ENCODE results near the gene PKMYT1. TPM values are rescaled to one million over a fixed set of nuclear protein-coding genes. Genes with fewer than 3 reads are reported as not detected.

The PKMYT1 gene
- 1 to 10 TPM in 1 of 2 donors, under 1 TPM in 1; 0.97 to 2.9 TPM for total RNA-seq
- long read RNA-seq, result 0 reads

GRCh38 chr16:2980227-2981176 lies at the start of gene PKMYT1:
Gene PKMYT1, minus strand, starts transcription at chr16:2980446. Its CDS starts 789 bp downstream, at chr16:2979657.
- intact Hi-C loops (cut with DNase I), result no loop called here
- peak; percentile 94 for DNase-seq
- peak; percentile 95 to 98 for ATAC-seq

DNA sequence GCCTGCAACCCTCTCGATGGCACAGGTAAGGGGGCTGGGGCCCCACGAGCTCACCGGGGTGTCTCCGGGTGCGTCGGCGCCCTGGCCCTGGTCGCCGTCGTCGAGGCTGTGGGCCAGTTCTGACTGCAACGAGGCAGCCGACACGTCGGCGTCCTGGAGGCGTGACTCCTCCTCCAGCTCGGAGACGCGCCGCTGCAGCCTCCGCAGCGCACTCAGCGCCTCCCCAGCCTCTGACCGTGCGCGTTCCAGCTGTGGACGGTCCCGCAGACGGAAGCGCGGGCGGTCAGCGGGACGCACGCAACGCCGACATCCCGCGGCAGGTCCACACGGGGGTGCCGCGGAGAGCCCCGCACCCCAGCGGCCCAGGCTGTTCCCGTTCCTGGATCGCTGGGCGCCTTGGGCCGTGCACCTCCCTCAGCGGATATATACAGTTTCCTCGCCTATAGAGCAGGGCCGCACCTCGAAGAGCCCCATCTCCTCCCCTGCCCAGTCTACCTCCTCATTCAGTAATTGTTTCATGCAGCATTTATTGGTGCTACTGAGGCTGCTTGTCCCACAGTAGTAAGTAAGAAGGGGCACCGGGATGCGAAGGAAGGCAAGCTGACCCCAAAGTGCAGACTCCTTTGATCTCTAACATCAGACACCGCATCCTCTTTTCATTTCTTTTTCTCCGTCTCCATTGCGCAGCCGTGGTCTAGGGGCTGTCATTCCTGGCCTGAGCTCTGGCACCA lies 49.4 kb upstream of the PKMYT1 start:
- no peak for DNase-seq
- peak in 1 of 2 donors; percentile 28 for ATAC-seq
- intact Hi-C loops (cut with DNase I), result loop anchor here in 1 of 2 donors (5.0 kb wide), 1 partner anchor 103 kb away; no protein-coding TSS in a partner anchor

DNA sequence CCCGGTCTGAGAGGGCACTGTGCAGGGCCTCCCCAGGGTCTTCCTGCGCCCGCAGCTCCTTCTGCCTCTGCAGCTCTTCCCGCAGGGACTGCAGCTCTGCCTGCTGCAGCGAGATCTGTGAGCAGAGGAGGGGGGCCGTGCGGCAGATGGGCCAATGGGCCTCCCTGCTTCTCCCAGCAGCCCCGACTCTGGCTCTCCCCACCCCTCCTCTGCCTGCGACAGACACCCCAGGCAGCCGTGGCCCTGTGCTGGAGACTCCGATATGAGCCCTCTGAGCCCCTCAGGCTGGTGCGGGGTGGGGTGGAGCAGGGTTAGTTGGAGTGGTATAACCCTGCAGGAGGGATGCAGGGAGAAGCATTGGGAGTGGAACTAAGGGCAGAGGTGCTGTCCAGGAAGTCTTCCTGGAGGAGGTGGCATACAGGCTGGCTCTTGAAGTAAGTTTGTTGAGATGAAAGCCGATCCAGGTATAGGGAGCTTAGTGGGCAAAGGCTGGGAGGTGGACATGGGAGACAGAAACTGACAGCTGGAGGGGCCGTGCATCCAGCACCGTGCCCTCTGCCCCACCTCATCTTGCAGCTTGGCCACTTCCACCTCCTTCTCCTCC lies 48.6 kb upstream of the PKMYT1 start:
- DNase-seq (no peak), ATAC-seq (no peak)
- intact Hi-C loops (cut with DNase I), result loop anchor here in 1 of 2 donors (5.0 kb wide), 1 partner anchor 103 kb away; no protein-coding TSS in a partner anchor

DNA sequence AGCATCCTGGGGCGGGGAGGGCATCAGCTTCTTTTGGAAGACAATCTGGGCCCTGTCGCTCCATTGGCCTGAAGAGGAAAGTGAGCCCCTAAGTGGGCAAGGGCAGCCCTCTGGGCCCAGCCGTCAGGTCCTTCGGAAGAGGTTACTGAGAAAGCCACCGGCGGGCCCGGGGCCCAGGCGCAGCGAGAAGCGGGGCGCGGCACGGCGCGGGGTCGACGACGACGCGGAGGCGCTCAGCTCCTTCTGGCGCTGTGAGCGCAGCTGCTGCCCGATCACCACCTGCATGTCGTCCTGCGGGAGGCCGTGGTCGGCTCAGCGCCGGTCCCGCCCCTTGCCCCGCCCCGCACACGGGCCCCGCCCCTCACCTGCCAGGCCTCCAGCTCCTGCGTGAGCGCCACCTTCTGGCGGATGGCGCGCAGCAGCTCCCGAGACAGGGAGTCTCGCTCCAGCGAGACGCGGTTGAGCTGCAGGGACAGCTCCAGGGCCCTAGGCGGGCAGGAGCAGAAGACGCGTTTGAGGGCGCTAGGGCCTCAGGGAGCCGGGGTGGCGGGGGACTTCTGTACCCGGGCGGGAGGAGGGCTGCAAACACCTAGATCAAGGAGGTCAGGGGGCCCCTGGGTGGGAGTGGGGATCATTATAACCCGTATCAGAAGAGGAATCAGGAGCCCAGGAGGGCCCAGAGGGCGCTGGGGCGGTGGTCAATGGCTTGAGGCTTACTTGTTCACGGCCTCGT lies 47.9 kb upstream of the PKMYT1 start:
- peak; percentile 80 for DNase-seq
- peak; percentile 26 to 27 for ATAC-seq
- intact Hi-C loops (cut with DNase I), result loop anchor here in 1 of 2 donors (5.0 kb wide), 1 partner anchor 104 kb away; no protein-coding TSS in a partner anchor

- intact Hi-C loops (cut with DNase I), result loop anchor here in 1 of 2 donors (5.0 kb wide), 1 partner anchor 105 kb away; no protein-coding TSS in a partner anchor
- ATAC-seq, result no peak
- DNase-seq, result no peak
Observed at GRCh38 chr16:3027489-3027795, 47.2 kb upstream of the PKMYT1 start.

DNA sequence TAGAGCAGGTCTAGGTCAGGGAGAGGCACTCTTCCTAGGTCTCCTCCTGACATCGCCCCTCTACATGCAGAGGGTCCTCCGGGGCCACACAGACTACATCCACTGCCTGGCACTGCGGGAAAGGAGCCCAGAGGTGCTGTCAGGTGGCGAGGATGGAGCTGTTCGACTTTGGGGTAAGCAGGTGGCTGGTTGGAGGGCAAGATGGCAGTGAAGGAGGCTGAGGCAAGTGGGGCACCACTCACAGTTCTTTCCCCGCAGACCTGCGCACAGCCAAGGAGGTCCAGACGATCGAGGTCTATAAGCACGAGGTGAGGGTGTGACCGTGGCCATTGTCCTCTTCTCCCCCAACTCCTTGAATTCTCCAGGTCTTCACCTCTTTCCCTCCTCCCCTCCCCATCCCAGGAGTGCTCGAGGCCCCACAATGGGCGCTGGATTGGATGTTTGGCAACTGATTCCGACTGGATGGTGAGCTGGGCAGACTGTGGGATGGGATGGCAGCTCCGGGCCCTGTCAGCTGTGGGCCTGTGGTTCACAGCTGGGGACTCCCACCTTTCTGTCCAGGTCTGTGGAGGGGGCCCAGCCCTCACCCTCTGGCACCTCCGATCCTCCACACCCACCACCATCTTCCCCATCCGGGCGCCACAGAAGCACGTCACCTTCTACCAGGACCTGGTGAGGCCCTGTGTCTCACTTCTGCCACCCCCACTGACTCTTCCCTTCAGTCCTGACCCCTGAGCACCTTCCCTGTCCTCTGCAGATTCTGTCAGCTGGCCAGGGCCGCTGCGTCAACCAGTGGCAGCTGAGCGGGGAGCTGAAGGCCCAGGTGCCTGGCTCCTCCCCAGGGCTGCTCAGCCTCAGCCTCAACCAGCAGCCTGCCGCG lies 46.6 kb upstream of the PKMYT1 start:
- DNase-seq (no peak), ATAC-seq (no peak)
- intact Hi-C loops (cut with DNase I), result loop anchor here in 1 of 2 donors (5.0 kb wide), 1 partner anchor 105 kb away; no protein-coding TSS in a partner anchor

- ATAC-seq (no peak), DNase-seq (no peak)
- intact Hi-C loops (cut with DNase I), result loop anchor here in 1 of 2 donors (5.0 kb wide), 1 partner anchor 106 kb away; no protein-coding TSS in a partner anchor
Observed at GRCh38 chr16:3026003-3026378, 45.7 kb upstream of the PKMYT1 start.

GRCh38 chr16:3025032-3026002 lies 45.1 kb upstream of the PKMYT1 start:
- DNase-seq (no peak), ATAC-seq (no peak)
- intact Hi-C loops (cut with DNase I), result loop anchor here in 1 of 2 donors (5.0 kb wide), 1 partner anchor 107 kb away; no protein-coding TSS in a partner anchor

GRCh38 chr16:3023669-3024478 lies 43.6 kb upstream of the PKMYT1 start, which contains the start of the genes HCFC1R1 and THOC6:
Gene HCFC1R1, minus strand, starts transcription at chr16:3023942. Its CDS starts 1 bp downstream, at chr16:3023941.
Gene THOC6, plus strand, starts transcription at chr16:3024035. Its CDS starts 292 bp downstream, at chr16:3024327.
- intact Hi-C loops (cut with DNase I), result no loop called here
- ATAC-seq (peak; percentile 62 to 81), DNase-seq (peak; percentile 98)

DNA sequence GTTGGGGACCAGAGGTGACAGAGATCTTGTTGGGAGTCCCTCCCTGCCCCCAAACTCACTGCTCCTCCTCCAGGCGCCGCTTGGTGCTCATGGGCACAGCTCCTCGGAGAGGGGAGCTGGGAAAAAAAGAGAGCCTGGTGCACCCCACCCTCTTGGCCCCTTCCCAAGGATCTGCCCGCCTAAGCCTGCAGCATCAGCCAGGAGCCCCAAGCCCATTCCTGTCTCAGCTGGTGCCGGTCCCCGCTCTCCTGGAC lies 43.1 kb upstream of the PKMYT1 start:
- DNase-seq (peak; percentile 64), ATAC-seq (peak; percentile 0 to 6)
- intact Hi-C loops (cut with DNase I), result no loop called here

DNA sequence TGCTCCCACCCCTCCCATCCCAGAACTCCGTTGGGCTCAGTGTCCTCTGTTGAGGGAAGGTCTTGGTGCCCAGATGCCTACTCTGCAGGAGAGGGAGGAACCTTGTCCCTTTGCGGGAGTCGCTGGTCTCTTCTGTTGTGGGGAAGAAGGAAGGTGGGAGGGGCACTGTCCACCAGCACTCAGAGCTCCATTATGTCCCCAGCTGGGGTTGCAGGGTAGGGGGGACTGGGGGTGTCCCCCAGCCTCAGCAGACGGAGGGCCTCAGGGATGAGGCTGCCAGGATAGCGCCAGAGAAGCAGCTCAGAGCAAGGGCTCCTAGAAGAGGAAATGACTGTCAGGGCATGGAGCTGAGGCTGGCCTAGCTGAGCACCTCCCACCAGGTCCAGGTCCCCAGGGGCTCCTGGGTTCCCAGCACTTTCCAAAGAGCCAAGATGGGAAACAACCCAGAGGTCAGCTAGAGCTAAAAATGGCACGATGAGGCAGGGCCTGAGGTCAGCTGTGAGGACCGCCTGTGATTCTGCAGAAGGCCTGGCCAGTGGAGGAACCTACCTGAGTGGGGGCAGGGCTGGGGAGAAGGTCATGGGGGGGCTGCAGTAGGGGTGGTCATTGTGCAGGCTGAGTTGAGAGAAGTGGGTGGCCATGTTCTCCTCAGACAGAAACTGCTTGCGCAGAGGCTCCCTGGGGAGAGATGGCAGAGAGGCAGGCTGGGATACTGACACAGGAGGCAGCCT lies 42.6 kb upstream of the PKMYT1 start:
- ATAC-seq, result peak in 1 of 2 donors; percentile 1
- intact Hi-C loops (cut with DNase I), result no loop called here
- no peak for DNase-seq

DNA sequence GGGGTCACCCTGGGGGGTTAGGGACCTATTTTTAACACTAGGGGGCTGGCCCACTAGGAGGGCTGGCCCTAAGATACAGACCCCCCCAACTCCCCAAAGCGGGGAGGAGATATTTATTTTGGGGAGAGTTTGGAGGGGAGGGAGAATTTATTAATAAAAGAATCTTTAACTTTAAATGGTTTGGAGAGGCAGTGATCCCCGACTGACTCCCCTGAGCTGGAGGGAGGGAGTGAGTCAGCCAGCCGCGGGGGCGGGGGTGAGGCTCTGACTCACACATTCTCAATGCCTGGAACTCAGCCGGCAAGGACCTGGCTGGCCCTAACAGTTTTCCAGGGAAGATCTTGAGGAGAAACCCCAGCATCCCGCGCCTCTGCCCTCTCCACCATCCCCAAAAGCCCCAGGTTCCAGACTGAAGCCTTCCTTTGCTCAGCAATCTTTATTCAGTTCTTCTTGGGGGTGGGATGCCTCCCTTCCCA lies 42.0 kb upstream of the PKMYT1 start:
- intact Hi-C loops (cut with DNase I), result no loop called here
- peak; percentile 93 for DNase-seq
- ATAC-seq, result peak; percentile 34 to 54

- ATAC-seq (peak; percentile 45 to 56), DNase-seq (peak; percentile 88)
- intact Hi-C loops (cut with DNase I), result no loop called here
Observed at GRCh38 chr16:3021449-3022207, 41.4 kb upstream of the PKMYT1 start.
